CD14-positive monocyte (primary cell): ENCODE data around the gene CENPX. TPM values are rescaled to one million over a fixed set of nuclear protein-coding genes. Genes with fewer than 3 reads are reported as not detected.

Experiments used
- DNase-seq, 3 donors: peaks; one replicate each; pipeline ENCODE4 v3.0.0-alpha.2; 2011 to 2022
- H2AFZ ChIP-seq: 2 replicates; pipeline ENCODE4 v1.6.0; 2012; ENCODE audit warnings: mild to moderate bottlenecking, low read depth, low read length, inconsistent platforms; ENCODE audit not compliant: insufficient read depth, poor library complexity, severe bottlenecking
- H3K27ac ChIP-seq, 2 donors: 1 replicate in 1 of 2; 2 replicates in 1 of 2; pipeline ENCODE4 v1.5.1; 2012 to 2013; ENCODE audit warnings: low read length in 2 of 2, control low read depth in 1 of 2, inconsistent platforms in 1 of 2, low read depth in 1 of 2, mild to moderate bottlenecking in 1 of 2
- H3K27me3 ChIP-seq, 2 donors: one replicate each; pipeline versions ENCODE4 v1.6.0 to v1.6.1; 2011 to 2013; ENCODE audit warnings: low read length in 2 of 2; ENCODE audit not compliant: control insufficient read depth in 2 of 2, insufficient read depth in 2 of 2
- H3K36me3 ChIP-seq, 2 donors: replicated peaks in 1 of 2; 1 replicate in 1 of 2; 2 replicates in 1 of 2; pipeline versions ENCODE4 v1.5.1 to v1.6.1; 2012 to 2013; ENCODE audit warnings: low read length in 2 of 2, control low read depth in 1 of 2, inconsistent platforms in 1 of 2, mild to moderate bottlenecking in 1 of 2; ENCODE audit not compliant: insufficient read depth in 2 of 2, control insufficient read depth in 1 of 2
- H3K4me1 ChIP-seq, 2 donors: 1 replicate in 1 of 2; 2 replicates in 1 of 2; pipeline versions ENCODE4 v1.5.1 to v1.6.1; 2012 to 2013; ENCODE audit warnings: low read length in 2 of 2, control low read depth in 1 of 2, inconsistent platforms in 1 of 2, mild to moderate bottlenecking in 1 of 2, moderate library complexity in 1 of 2; ENCODE audit not compliant: insufficient read depth in 2 of 2, control insufficient read depth in 1 of 2
- H3K4me2 ChIP-seq: replicated peaks from 2 replicates; pipeline ENCODE3; 2012; ENCODE audit warnings: low read length, moderate library complexity, mild to moderate bottlenecking; ENCODE audit not compliant: poor library complexity, severe bottlenecking; ENCODE audit errors: extremely low read depth
- H3K4me3 ChIP-seq, 3 experiments: fragments of 200-600 bp in 1 of 3; sonication (generic) in 1 of 3; replicated peaks in 1 of 3; 1 replicate in 2 of 3; 2 replicates in 1 of 3; pipeline ENCODE4 v1.5.1; 2011 to 2013; ENCODE audit warnings: low read length in 3 of 3, mild to moderate bottlenecking in 3 of 3, control low read depth in 2 of 3, low read depth in 2 of 3, inconsistent platforms in 1 of 3, moderate library complexity in 1 of 3
- H3K79me2 ChIP-seq: 2 replicates; pipeline ENCODE4 v1.6.0; 2012; ENCODE audit warnings: mild to moderate bottlenecking, control low read depth, inconsistent platforms, low read length, moderate library complexity; ENCODE audit not compliant: insufficient read depth
- H3K9ac ChIP-seq: 2 replicates; pipeline ENCODE4 v1.6.0; 2017; ENCODE audit warnings: low read length, mild to moderate bottlenecking; ENCODE audit not compliant: insufficient read depth, poor library complexity, severe bottlenecking
- H3K9me3 ChIP-seq, 2 donors: replicated peaks in 1 of 2; 1 replicate in 1 of 2; 2 replicates in 1 of 2; pipeline versions ENCODE4 v1.5.1 to v1.6.1; 2012 to 2013; ENCODE audit warnings: low read length in 2 of 2, control low read depth in 1 of 2; ENCODE audit not compliant: control insufficient read depth in 1 of 2, insufficient read depth in 1 of 2
- H4K20me1 ChIP-seq: 2 replicates; pipeline ENCODE4 v1.6.0; 2012; ENCODE audit warnings: mild to moderate bottlenecking, low read length, control low read depth, moderate library complexity; ENCODE audit not compliant: insufficient read depth
- H3K27ac Mint-ChIP-seq, 7 donors: one replicate each; pipeline ENCODE4 v1.8.0; 2020; ENCODE audit warnings: mild to moderate bottlenecking in 7 of 7, mixed read lengths in 7 of 7, moderate library complexity in 6 of 7, inconsistent platforms in 2 of 7
- H3K27me3 Mint-ChIP-seq, 3 donors: one replicate each; pipeline ENCODE4 v1.8.0; 2021 to 2022; ENCODE audit warnings: low read depth in 3 of 3, mild to moderate bottlenecking in 3 of 3, mixed read lengths in 3 of 3, moderate library complexity in 3 of 3, inconsistent platforms in 1 of 3
- H3K36me3 Mint-ChIP-seq, 2 donors: one replicate each; pipeline ENCODE4 v1.8.0; 2020; ENCODE audit warnings: mixed read lengths in 2 of 2, inconsistent platforms in 1 of 2, mild to moderate bottlenecking in 1 of 2
- H3K4me1 Mint-ChIP-seq: one replicate; pipeline ENCODE4 v1.8.0; 2020; ENCODE audit warnings: mild to moderate bottlenecking, mixed read lengths
- H3K4me3 Mint-ChIP-seq, 2 donors: one replicate each; pipeline ENCODE4 v1.8.0; 2020; ENCODE audit warnings: mild to moderate bottlenecking in 2 of 2, mixed read lengths in 2 of 2, moderate library complexity in 1 of 2
- H3K9me3 Mint-ChIP-seq, 7 donors: one replicate each; pipeline ENCODE4 v1.8.0; 2020 to 2022; ENCODE audit warnings: mixed read lengths in 7 of 7, mild to moderate bottlenecking in 6 of 7, moderate library complexity in 6 of 7, inconsistent platforms in 2 of 7
- CTCF ChIP-seq: fragments of 200-600 bp; IDR thresholded peaks from one replicate; pipeline ENCODE4 v1.8.0; 2022; ENCODE audit warnings: antibody characterized with exemption, mild to moderate bottlenecking
- WGBS: methylation state at CpG from one replicate; pipeline ENCODE4 v1.1.5; 2013; ENCODE audit warnings: missing lambda C conversion rate; ENCODE audit not compliant: insufficient coverage; 5-methylcytosine and 5-hydroxymethylcytosine counted together
- intact Hi-C, 2 donors: fragments of 100-400 bp; cut with micrococcal nuclease; formaldehyde crosslinking; loops; one replicate each; pipeline versions ENCODE4 v1.15.0 to v1.15.1; 2023
- polyA plus RNA-seq, 3 donors: library from polyadenylated mRNA; depleted of rRNA in 1 of 3; unstranded in 2 of 3; stranded (reverse) in 1 of 3; fragments of 300-500 nt in 2 of 3; fragments of >200 nt in 1 of 3; fragmentation: Illumina TruSeq in 2 of 3; gene quantifications; 1 replicate in 2 of 3; 2 replicates in 1 of 3; pipeline ENCODE4 v1.2.3, GENCODE V29; 2012 to 2021

Gene CENPX
- polyA plus RNA-seq, 3 donors, result 47.7 to 57.0 (median 55.9) TPM

GRCh38 chr17:82010575-82011525 lies 11.8 kb downstream of the CENPX start:
- Mint-ChIP-seq H3K9me3 (no peaks in the 10 kb centered on the region), H3K27ac (no peak overlapping the region), H3K4me3 (no peak overlapping the region), H3K4me1 (no peaks in the 10 kb centered on the region), H3K36me3 (peaks cover 2 to 17% of the 10 kb centered on the region in 2 donors), H3K27me3 (peaks cover 2 to 3% (median 2%) of the 10 kb centered on the region in 3 donors)
- Histone ChIP-seq H3K27ac (no peak overlapping the region), H3K4me2 (no peak overlapping the region), H3K9me3 (no peaks in the 10 kb centered on the region), H3K36me3 (peaks cover 9 to 11% of the 10 kb centered on the region in 2 donors), H3K27me3 (no peaks in the 10 kb centered on the region), H3K4me1 (no peaks in the 10 kb centered on the region), H3K79me2 (no peaks in the 10 kb centered on the region), H4K20me1 (no peaks in the 10 kb centered on the region), H2AFZ (no peak overlapping the region), H3K4me3 (no peak overlapping the region), H3K9ac (no peak overlapping the region)
- WGBS, result 97% methylated on average over 29 of the region's 39 CpGs
- TF ChIP-seq CTCF, result no peak
- intact Hi-C loops, result no loop called here
- DNase-seq, result no peak

GRCh38 chr17:82009413-82009812 lies 13.3 kb downstream of the CENPX start:
- H3K27ac Mint-ChIP-seq, result peak overlapping the region in 1 of 7 donors; percentile 35
- H4K20me1 ChIP-seq, result peaks cover 2% of the 10 kb centered on the region
- no peak overlapping the region for H3K4me2 ChIP-seq
- DNase-seq, result no peak
- 39% methylated on average over 8 of the region's 15 CpGs for WGBS
- peaks cover 2 to 17% of the 10 kb centered on the region in 2 donors for H3K36me3 Mint-ChIP-seq
- H3K27ac ChIP-seq, result no peak overlapping the region
- no peaks in the 10 kb centered on the region for H3K9me3 ChIP-seq
- H3K4me3 ChIP-seq, result no peak overlapping the region
- H3K27me3 ChIP-seq, result no peaks in the 10 kb centered on the region
- H3K9me3 Mint-ChIP-seq, result no peaks in the 10 kb centered on the region
- H2AFZ ChIP-seq, result no peak overlapping the region
- no peaks in the 10 kb centered on the region for H3K4me1 ChIP-seq
- H3K4me1 Mint-ChIP-seq, result no peaks in the 10 kb centered on the region
- peaks cover 9 to 11% of the 10 kb centered on the region in 2 donors for H3K36me3 ChIP-seq
- H3K79me2 ChIP-seq, result no peaks in the 10 kb centered on the region
- intact Hi-C loops, result no loop called here
- H3K27me3 Mint-ChIP-seq, result peaks cover 2 to 4% (median 2%) of the 10 kb centered on the region in 3 donors
- no peak for TF ChIP-seq CTCF
- no peak overlapping the region for H3K4me3 Mint-ChIP-seq
- no peak overlapping the region for H3K9ac ChIP-seq
